Kidney glomerular epithelial cell (primary cell): ENCODE data around the gene ZNHIT6.
"Not testable (repeated sequence)": the region's sequence is repeated elsewhere in the genome, so short reads cannot be mapped to it uniquely, and the experiment has no call there.

Experiments used
- DNase-seq: peaks from one replicate; lab custom pipeline; 2025; lab: John Stamatoyannopoulos, UW

Gene ZNHIT6

GRCh38 chr1:85672031-85672660 is 36.1 kb downstream of the ZNHIT6 start:
- DNase-seq: no peak

DNA sequence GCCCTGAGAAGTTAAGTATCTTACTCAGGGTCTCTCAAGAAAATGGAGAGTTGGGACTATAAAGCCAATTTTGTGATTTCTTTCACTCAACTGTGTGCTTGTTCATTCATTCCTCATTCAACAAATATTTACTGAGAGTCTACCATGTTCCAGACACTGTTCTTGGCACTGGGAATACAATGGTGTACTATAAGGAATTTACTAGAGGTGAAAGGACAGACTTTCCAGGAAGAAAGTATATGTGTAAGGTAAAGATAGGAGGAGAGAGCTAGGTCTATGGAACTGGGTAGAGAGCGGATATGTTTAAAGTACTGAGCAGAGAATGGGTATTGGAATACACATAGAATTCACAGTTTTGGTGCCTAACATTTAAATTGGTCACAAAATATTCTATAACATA is 42.3 kb downstream of the ZNHIT6 start:
- no peak for DNase-seq

- no peak for DNase-seq
Observed at GRCh38 chr1:85663382-85663781, 44.9 kb downstream of the ZNHIT6 start.

- DNase-seq: no peak
Observed at GRCh38 chr1:85661767-85662166, 46.5 kb downstream of the ZNHIT6 start.

DNA sequence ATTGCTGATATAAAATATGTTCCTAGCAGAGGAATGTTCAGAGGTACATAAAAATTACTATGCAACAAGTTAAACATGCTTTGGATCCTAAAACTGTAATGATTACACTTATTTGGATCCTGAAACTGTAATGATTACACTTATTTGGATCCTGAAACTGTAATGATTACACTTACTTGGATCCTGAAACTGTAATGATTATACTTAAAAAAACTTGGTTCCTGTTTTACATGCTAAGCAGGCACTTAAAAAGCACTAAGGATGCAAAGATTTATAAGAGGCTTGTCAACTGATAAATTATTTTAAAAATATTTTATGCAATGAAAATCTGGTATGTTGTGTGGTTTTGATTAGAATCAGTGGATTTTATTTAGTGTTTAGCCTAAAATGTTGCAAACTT is 47.7 kb downstream of the ZNHIT6 start:
- DNase-seq: no peak

GRCh38 chr1:85659174-85659573 is 49.1 kb downstream of the ZNHIT6 start:
- DNase-seq: no peak

GRCh38 chr1:85656948-85657347 is 51.3 kb downstream of the ZNHIT6 start:
- DNase-seq: no peak

- DNase-seq: no peak
Observed at GRCh38 chr1:85656256-85656655, 52.0 kb downstream of the ZNHIT6 start.

DNA sequence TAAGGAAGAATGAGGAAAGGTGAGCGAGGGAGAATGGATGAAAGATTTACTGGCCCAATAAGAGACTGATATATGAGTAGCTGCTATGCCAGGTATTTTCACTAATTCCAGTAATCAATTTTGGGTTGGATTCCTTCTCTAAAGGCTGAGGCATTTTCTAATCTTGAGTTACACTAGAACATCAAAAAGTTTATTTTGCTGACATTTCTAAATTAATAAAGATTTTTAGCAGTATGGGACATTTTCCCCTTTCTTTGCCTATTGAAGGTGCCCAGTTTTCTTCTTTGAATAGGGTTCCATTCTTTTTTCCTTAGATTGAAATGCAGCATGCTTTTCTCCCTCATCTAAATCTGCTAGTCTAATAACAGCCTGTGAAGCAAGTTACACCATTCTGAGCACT is 52.9 kb downstream of the ZNHIT6 start:
- DNase-seq: no peak

GRCh38 chr1:85654066-85654782 is 54.0 kb downstream of the ZNHIT6 start:
- no peak for DNase-seq

GRCh38 chr1:85652327-85652726 is 55.9 kb downstream of the ZNHIT6 start:
- no peak for DNase-seq

GRCh38 chr1:85650645-85651044 is 57.6 kb downstream of the ZNHIT6 start:
- DNase-seq: no peak

DNA sequence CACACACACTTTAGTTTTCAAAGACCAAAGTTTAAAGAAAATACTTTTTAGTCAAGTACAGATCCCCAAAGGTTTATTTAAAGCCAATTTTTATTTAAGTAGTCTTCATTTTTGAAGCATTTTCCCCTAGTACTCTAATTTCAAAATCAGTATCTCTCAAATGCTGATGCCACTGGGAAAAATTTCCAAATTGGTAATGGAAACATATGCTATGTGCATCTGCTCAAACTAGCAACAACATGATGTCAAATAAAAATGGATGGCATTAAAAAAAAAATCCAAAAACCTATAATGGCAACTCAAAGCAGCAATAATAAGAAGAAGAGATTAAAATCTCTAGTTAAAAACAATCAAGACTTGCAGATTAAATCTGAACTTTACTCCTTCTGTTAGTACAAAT is 58.6 kb downstream of the ZNHIT6 start:
- DNase-seq: no peak

GRCh38 chr1:85641598-85642556 is 66.4 kb downstream of the ZNHIT6 start:
- not testable (repeated sequence) for DNase-seq

DNA sequence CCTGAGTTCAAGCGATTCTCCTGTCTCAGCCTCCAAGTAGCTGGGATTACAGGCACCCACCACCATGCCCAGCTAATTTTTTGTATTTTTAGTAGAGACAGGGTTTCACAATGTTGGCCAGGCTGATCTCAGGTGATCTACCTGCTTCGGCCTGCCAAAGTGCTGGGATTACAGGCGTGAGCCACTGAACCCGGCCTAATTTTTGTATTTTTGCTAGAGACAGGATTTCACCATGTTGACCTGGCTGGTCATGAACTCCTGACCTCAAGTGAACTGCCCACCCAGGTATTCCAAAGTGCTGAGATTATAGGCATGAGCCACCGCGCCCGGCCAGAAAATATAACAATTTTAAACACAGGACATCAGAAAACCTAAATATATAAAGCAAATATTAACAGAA is 68.3 kb downstream of the ZNHIT6 start:
- DNase-seq: not testable (repeated sequence)

GRCh38 chr1:85638412-85638811 is 69.8 kb downstream of the ZNHIT6 start:
- DNase-seq: no peak

DNA sequence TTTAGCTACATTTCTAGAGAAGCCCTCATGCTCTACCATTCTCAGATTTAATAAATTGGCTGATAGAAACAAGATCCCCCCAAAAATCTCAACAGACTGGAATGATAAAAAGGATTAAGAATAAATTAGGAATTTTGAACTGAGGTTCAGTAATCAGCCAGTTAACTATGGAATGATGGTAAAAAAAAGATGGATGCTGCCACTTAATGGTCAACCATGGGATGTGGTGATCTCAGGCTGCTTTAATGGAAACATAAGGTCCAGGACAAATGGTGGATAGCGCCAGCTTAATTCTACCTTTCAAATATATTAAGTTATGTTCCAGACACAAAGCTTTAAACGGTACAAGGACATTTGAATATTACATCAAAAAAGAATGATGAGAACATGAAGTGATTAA is 77.7 kb downstream of the ZNHIT6 start:
- DNase-seq: no peak

DNA sequence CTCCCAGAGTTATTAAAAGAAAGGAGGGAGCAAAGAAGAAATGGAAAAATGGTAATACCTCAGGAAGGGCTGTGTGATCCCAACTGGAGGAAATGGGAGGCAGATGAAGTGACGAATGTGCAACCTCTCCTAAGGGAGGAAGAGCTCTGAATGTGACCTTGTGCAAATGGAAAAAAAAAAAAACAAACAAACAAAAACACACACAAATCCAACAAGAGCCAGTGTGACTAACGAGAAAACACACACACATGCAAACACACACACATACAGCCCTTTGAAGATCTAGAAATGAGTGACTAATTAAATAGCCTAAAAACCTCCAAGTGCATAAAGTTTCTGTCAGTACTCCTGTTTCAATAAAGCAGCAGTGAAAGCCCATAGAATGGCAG is 78.7 kb downstream of the ZNHIT6 start:
- no peak for DNase-seq

DNA sequence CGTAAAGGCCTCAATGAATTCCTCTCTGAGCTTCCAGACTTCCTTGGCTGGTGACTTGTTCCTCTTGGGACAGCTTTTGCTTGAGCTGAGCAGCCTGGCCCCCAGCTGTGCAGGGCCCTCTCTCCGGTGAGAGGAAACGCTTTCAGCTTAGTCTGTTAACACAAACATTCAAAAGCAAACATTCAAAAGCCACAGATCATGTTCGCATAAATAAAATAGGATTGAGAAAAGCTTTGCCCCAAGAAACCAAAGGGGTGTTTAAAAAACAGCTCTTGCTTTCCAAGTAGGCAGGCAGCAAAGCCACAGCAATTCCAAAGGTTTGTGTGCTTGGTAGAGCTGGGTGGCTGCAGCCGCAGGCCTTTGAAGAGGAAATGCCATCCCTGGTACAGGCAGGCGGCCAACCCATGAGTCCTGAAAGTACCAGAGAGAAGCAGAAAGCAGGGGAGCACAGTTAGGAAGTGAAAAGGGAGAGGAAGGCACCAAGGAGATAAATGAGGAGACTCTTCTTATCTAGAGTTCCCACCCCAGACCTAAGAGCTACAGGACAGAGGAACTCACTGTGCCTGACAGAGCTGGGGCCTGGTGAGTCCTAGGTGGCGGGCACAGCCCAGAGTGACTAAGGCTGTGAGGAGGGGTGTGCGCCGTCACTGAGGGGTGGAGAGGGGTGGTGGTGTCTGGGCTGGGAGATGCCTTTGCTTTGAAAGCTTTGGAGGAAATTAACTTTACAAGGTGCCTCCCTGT is 79.3 kb downstream of the ZNHIT6 start:
- DNase-seq: peak; percentile 82

GRCh38 chr1:85626818-85627217 is 81.4 kb downstream of the ZNHIT6 start:
- no peak for DNase-seq

DNA sequence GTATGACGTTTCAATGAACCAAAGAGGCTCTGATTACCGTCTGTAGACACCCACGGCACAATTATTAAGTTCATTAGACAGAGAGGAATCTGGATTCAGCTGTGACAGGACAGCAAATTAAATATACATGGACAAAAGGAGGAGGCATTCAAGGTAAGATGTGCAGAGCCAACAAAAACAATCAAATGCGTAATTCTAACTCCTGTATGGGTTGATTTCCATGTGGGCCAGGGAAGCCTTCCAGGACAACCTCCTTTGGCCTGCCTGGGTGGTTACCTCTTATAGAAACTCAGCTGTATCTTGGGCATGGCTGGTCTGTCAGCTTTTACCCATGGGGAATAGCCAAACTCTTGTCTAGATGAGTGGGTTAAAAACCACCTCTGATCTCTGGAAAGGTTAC is 83.9 kb downstream of the ZNHIT6 start:
- no peak for DNase-seq

DNA sequence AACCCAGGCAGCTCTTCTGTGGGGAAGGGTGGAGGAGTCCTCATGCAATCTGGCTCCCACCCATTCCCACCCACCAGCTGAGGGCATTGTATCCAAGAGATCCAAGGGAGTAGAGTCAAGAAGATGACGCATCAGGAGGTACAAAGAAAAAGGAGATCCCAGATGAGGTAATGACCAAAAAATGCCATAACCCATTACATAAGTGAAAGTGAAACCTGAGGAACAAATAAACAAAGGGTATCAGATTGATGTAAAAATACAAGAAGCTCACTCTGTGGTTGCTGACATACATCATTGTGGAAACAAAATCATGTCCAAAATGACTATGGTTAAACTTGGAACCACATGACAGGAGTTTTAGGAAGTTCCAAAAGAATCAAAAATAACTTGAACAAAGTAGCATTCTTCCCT is 85.2 kb downstream of the ZNHIT6 start:
- peak; percentile 81 for DNase-seq
